ENCODE measurements around the gene CST8. TPM values are rescaled to one million over a fixed set of nuclear protein-coding genes. Genes with fewer than 3 reads are reported as not detected.

CST8 gene
- total RNA-seq, 4 donors from 2014 or later: not detected

DNA sequence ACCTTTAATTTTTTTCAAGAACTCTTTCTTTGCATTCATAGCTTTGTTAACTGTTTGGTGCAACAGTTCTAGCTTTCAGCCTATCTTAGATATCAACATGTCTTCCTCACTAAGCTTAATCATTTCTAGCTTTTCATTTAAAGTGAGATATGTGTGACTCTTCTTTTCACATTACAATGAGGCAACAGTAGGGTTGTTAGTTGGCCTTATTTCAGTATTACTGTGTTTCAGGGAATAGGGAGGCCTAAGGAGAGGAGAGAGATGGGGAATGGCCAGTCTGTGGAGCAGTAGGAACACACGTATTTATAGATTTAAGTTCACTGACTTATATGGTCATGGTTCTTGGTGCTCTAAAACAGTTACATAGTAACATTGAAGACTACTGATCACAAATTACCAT lies 41.6 kb downstream of the CST8 start:
- no peak for DNase-seq (ENCODE audit: low spot score in 2 of 2)
- H3K9me3 ChIP-seq: peaks cover 0 to 10% (median 0%) of the 10 kb centered on the region in 4 donors
- no peaks in the 10 kb centered on the region for H3K27me3 ChIP-seq
- H3K4me3 ChIP-seq: no peak overlapping the region
- H3K36me3 ChIP-seq: no peaks in the 10 kb centered on the region
- 56 to 69% methylated on average over 1 of the region's 1 CpG for WGBS, 2 donors
- no peaks in the 10 kb centered on the region for H3K4me1 ChIP-seq
- TF ChIP-seq, protein P1, sequence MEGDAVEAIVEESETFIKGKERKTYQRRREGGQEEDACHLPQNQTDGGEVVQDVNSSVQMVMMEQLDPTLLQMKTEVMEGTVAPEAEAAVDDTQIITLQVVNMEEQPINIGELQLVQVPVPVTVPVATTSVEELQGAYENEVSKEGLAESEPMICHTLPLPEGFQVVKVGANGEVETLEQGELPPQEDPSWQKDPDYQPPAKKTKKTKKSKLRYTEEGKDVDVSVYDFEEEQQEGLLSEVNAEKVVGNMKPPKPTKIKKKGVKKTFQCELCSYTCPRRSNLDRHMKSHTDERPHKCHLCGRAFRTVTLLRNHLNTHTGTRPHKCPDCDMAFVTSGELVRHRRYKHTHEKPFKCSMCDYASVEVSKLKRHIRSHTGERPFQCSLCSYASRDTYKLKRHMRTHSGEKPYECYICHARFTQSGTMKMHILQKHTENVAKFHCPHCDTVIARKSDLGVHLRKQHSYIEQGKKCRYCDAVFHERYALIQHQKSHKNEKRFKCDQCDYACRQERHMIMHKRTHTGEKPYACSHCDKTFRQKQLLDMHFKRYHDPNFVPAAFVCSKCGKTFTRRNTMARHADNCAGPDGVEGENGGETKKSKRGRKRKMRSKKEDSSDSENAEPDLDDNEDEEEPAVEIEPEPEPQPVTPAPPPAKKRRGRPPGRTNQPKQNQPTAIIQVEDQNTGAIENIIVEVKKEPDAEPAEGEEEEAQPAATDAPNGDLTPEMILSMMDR (IDR thresholded peaks at IDR 0.05): no peak
- TF ChIP-seq POLR2A (IDR thresholded peaks at IDR 0.05) (no peak), EP300 (IDR thresholded peaks at IDR 0.05) (no peak)
- H3K27ac ChIP-seq: no peak overlapping the region

DNA sequence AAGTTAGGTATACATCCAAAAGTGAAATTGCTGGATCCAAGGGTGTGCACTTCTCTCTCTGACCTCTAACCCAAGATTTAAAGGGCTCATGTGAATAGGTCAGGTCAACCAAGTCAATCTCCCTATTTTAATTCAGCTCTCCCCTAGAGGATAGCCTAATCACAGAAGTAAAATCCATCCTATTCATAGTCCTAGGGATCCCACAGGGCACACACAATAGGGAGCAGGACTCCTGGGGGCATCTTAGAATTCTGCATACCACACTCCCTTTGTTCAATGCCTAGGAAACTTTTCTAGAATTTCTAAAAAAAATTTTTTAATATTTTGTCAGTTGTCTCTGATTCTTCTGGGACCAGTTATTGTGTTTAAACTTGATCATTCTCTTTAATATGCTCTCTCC lies 42.2 kb downstream of the CST8 start:
- H3K4me1 ChIP-seq: no peaks in the 10 kb centered on the region
- no peak for DNase-seq (ENCODE audit: low spot score in 2 of 2)
- peaks cover 0 to 10% (median 0%) of the 10 kb centered on the region in 4 donors for H3K9me3 ChIP-seq
- H3K4me3 ChIP-seq: no peak overlapping the region
- no peak overlapping the region for H3K27ac ChIP-seq
- no peaks in the 10 kb centered on the region for H3K36me3 ChIP-seq
- no peaks in the 10 kb centered on the region for H3K27me3 ChIP-seq
- TF ChIP-seq POLR2A (IDR thresholded peaks at IDR 0.05): no peak
- TF ChIP-seq EP300 (IDR thresholded peaks at IDR 0.05): no peak
- TF ChIP-seq, protein P1 (IDR thresholded peaks at IDR 0.05): no peak

DNA sequence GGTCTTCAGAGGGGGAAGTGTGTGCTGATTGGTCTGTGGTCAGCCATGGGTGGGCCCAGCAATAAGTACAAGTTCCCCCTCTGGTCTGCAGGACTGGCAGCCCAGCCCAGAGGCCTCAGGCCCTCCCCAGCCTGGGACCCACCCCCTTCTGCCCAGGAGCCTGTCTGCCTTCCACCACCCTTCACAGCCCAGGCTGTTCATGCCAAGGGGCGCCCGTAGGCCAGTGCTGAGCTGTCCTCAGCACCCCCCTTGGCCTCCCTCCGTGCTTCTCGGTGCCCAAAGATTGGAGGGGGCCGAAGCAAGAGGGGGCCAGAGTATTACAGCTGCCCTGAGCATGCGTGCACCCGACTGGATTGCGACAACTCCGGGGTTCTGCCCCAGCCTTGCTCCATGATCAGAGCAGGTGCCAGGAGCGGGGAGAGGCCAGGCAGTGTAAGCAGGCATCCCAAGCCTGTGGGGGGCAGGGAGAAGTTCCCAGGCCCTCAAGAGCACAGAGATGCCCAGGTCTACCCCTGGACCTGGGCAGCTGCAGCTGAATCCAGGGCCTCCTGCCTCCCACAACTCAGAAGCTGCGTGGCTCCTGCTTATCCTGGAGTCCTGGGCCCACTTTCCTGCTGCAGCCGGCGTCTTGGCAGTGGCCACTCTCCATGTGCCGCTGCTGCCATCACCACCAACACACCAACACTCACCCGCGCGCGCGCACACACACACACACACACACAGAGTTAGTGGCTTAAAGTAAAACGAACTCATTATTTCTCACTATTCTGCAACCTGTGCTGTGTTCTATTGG lies 44.1 kb downstream of the CST8 start:
- Histone ChIP-seq H3K9me3 (peaks cover 0 to 6% (median 0%) of the 10 kb centered on the region in 4 donors), H3K36me3 (no peaks in the 10 kb centered on the region), H3K27ac (no peak overlapping the region), H3K4me1 (no peaks in the 10 kb centered on the region), H3K27me3 (no peaks in the 10 kb centered on the region), H3K4me3 (no peak overlapping the region)
- DNase-seq (ENCODE audit: low spot score in 2 of 2): no peak
- 80 to 82% methylated on average over 17 to 20 of the region's 20 CpGs for WGBS, 2 donors
- TF ChIP-seq POLR2A (IDR thresholded peaks at IDR 0.05): no peak
- TF ChIP-seq EP300 (IDR thresholded peaks at IDR 0.05): no peak
- TF ChIP-seq, protein P1 (IDR thresholded peaks at IDR 0.05): no peak

DNA sequence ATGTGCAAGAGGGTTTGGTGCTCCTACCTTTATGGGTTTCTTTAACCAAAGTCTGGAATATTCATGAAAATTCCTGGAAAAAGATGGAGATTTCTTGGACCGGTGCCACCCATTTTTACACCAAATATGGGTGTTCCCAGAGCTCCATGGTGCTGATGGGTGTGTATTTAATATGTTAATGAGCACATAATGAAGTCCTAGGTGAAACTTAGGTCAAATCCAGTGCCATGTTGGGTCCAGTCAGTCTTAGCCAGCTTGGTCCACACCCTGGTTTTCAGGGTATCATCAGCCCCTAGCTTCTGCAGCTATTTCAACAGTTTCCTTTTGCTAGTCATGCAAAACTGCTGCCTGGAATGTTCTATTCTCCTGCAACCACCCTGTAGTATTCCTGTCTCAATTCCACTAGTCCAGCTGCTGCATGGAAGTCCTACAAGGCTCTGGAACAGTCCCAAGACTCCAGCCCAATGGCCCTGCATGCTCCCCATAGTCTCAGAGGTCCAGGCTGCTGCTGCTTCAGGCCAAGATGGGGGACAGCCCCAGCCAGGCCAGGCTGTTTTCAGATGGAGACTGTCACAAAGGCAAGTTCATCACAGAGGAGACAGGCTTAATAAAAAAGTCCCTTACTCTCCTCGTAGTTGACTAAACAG lies 45.5 kb downstream of the CST8 start:
- Histone ChIP-seq H3K27ac (no peak overlapping the region), H3K9me3 (peaks cover 0 to 6% (median 0%) of the 10 kb centered on the region in 4 donors), H3K4me3 (no peak overlapping the region), H3K36me3 (no peaks in the 10 kb centered on the region), H3K27me3 (no peaks in the 10 kb centered on the region), H3K4me1 (peaks cover 0 to under 1% (median 0%) of the 10 kb centered on the region in 4 donors)
- DNase-seq (ENCODE audit: low spot score in 2 of 2): no peak
- WGBS, 2 donors: 69 to 74% methylated on average over 2 of the region's 2 CpGs
- no peak for TF ChIP-seq EP300 (IDR thresholded peaks at IDR 0.05)
- TF ChIP-seq POLR2A (IDR thresholded peaks at IDR 0.05): no peak
- TF ChIP-seq, protein P1 (IDR thresholded peaks at IDR 0.05): no peak

DNA sequence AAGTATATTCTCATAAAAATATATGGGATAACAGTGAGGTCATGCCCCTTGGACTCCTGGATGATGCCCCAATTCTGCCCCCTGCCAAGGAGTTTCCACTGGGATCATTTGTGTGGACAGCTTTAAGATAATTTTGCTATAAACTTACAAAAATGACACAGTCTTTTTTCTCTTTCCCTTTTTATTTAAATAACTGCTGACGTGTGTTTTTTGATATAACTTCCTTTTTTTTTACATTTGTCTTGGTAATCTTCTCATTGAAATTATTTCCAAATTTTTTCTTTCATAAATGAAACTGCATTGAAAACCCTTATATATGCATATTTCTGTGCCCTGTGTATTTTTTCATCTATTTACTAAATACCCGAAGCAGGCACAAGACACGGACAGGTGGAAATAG lies 46.1 kb downstream of the CST8 start:
- peaks cover 0 to 6% (median 0%) of the 10 kb centered on the region in 4 donors for H3K9me3 ChIP-seq
- peaks cover 0 to 5% (median 0%) of the 10 kb centered on the region in 4 donors for H3K4me1 ChIP-seq
- 73 to 76% methylated on average over 3 of the region's 3 CpGs for WGBS, 2 donors
- DNase-seq (ENCODE audit: low spot score in 2 of 2): no peak
- H3K4me3 ChIP-seq: no peak overlapping the region
- H3K36me3 ChIP-seq: no peaks in the 10 kb centered on the region
- TF ChIP-seq EP300 (IDR thresholded peaks at IDR 0.05) (no peak), POLR2A (IDR thresholded peaks at IDR 0.05) (no peak)
- TF ChIP-seq, protein P1 (IDR thresholded peaks at IDR 0.05): no peak
- no peaks in the 10 kb centered on the region for H3K27me3 ChIP-seq
- H3K27ac ChIP-seq: no peak overlapping the region
